IMR-90 (cell line): Measurements from ENCODE around the gene AMOTL2. TPM values are rescaled to one million over a fixed set of nuclear protein-coding genes. Genes with fewer than 3 reads are reported as not detected.

ENCODE experiments used
- ATAC-seq: fragments of 200-7000 bp; cut with Tn5 transposase; 2 replicates; pipeline ENCODE4 v1.9.1; 2020; ENCODE audit warnings: low read depth, mild to moderate bottlenecking, moderate library complexity
- BruUV-seq: library from RNA; stranded (reverse); fragments of 400-500 nt; replicated peaks from 2 replicates; lab custom pipeline; 2021; lab: Mats Ljungman, UMichigan
- CTCF ChIA-PET: fragments of 300-600 bp; formaldehyde crosslinking; extraction: SDS; loops from one replicate; lab custom pipeline; 2021; ENCODE audit warnings: antibody characterized with exemption; lab: Yijun Ruan, JAX
- POLR2A ChIA-PET: fragments of 300-600 bp; sonication (Branson Sonifier 250); formaldehyde crosslinking; loops from one replicate; lab custom pipeline; 2022; ENCODE audit warnings: antibody characterized with exemption; ENCODE audit not compliant: unreplicated experiment; lab: Charles Lee
- DNase-seq: peaks from one replicate; pipeline ENCODE4 v3.0.0; 2013
- H2AFZ ChIP-seq: replicated peaks from 2 replicates; pipeline ENCODE3; 2013; ENCODE audit warnings: low read length, mild to moderate bottlenecking; ENCODE audit not compliant: poor library complexity
- H2AK5ac ChIP-seq: 2 replicates; pipeline ENCODE4 v1.6.1; 2013; ENCODE audit warnings: low read depth, low read length, inconsistent platforms
- H2AK9ac ChIP-seq: replicated peaks from 2 replicates; pipeline ENCODE3; 2013; ENCODE audit warnings: mild to moderate bottlenecking, low read depth, low read length, moderate library complexity; ENCODE audit not compliant: poor library complexity
- H2BK120ac ChIP-seq: 2 replicates; pipeline ENCODE4 v1.6.1; 2013; ENCODE audit warnings: low read depth, low read length, inconsistent platforms
- H2BK15ac ChIP-seq: 3 replicates; pipeline ENCODE4 v1.6.1; 2013; ENCODE audit warnings: low read depth, low read length, inconsistent platforms
- H2BK20ac ChIP-seq: 2 replicates; pipeline ENCODE4 v1.6.1; 2013; ENCODE audit warnings: low read depth, mild to moderate bottlenecking, inconsistent platforms, low read length, moderate library complexity
- H2BK5ac ChIP-seq: 2 replicates; pipeline ENCODE4 v1.6.1; 2013; ENCODE audit warnings: mild to moderate bottlenecking, low read depth, low read length, inconsistent platforms; ENCODE audit not compliant: poor library complexity, severe bottlenecking
- H3K14ac ChIP-seq: replicated peaks from 2 replicates; pipeline ENCODE4 v1.6.1; 2013; ENCODE audit warnings: low read depth, low read length, inconsistent platforms
- H3K18ac ChIP-seq: 2 replicates; pipeline ENCODE4 v1.6.1; 2013; ENCODE audit warnings: low read depth, low read length, control low read depth
- H3K23ac ChIP-seq: 2 replicates; pipeline ENCODE4 v1.6.1; 2013; ENCODE audit warnings: low read depth, low read length, inconsistent platforms
- H3K27ac ChIP-seq: 2 replicates; pipeline ENCODE4 v1.5.1; 2013; ENCODE audit warnings: mild to moderate bottlenecking, control low read depth, low read length; ENCODE audit not compliant: insufficient read depth
- H3K27me3 ChIP-seq: 2 replicates; pipeline ENCODE4 v1.6.1; 2013; ENCODE audit warnings: low read length; ENCODE audit not compliant: control insufficient read depth, insufficient read depth
- H3K36me3 ChIP-seq: 2 replicates; pipeline ENCODE4 v1.6.1; 2013; ENCODE audit warnings: low read length, mixed read lengths; ENCODE audit not compliant: control insufficient read depth, insufficient read depth
- H3K4ac ChIP-seq: 2 replicates; pipeline ENCODE4 v1.6.1; 2013; ENCODE audit warnings: low read depth, low read length, inconsistent platforms
- H3K4me1 ChIP-seq: 2 replicates; pipeline ENCODE4 v1.6.1; 2013; ENCODE audit warnings: low read length, mixed read lengths; ENCODE audit not compliant: control insufficient read depth, insufficient read depth
- H3K4me2 ChIP-seq: 2 replicates; pipeline ENCODE4 v1.6.1; 2013; ENCODE audit warnings: low read depth, mild to moderate bottlenecking, control low read depth, low read length, moderate library complexity
- H3K4me3 ChIP-seq: 2 replicates; pipeline ENCODE4 v1.5.1; 2013; ENCODE audit warnings: low read depth, mild to moderate bottlenecking, control low read depth, low read length, moderate library complexity; ENCODE audit not compliant: insufficient read depth
- H3K56ac ChIP-seq: 2 replicates; pipeline ENCODE4 v1.6.1; 2013; ENCODE audit warnings: low read length, inconsistent platforms; ENCODE audit not compliant: insufficient read depth; ENCODE audit errors: extremely low read depth
- H3K79me1 ChIP-seq, 2 experiments: 2 replicates each; pipeline ENCODE4 v1.6.1; 2013; ENCODE audit warnings: low read length in 2 of 2, inconsistent platforms in 1 of 2, low read depth in 1 of 2
- H3K9ac ChIP-seq: 2 replicates; pipeline ENCODE4 v1.6.1; 2013; ENCODE audit warnings: low read depth, low read length, control low read depth
- H3K9me1 ChIP-seq: 2 replicates; pipeline ENCODE4 v1.6.1; 2013; ENCODE audit warnings: low read length, inconsistent platforms; ENCODE audit not compliant: insufficient read depth
- H3K9me3 ChIP-seq: 2 replicates; pipeline ENCODE4 v1.6.1; 2013; ENCODE audit warnings: low read length; ENCODE audit not compliant: control insufficient read depth, insufficient read depth
- H4K20me1 ChIP-seq: 2 replicates; pipeline ENCODE4 v1.6.1; 2013; ENCODE audit warnings: low read length, inconsistent platforms; ENCODE audit not compliant: insufficient read depth
- H4K5ac ChIP-seq: 2 replicates; pipeline ENCODE4 v1.6.1; 2013; ENCODE audit warnings: mild to moderate bottlenecking, low read depth, low read length, control low read depth
- H4K8ac ChIP-seq, 2 experiments: 2 replicates each; pipeline ENCODE4 v1.6.1; 2013; ENCODE audit warnings: low read depth in 2 of 2, low read length in 2 of 2, control low read depth in 1 of 2, inconsistent platforms in 1 of 2
- H4K91ac ChIP-seq: 2 replicates; pipeline ENCODE4 v1.6.1; 2013; ENCODE audit warnings: low read depth, low read length, inconsistent platforms; ENCODE audit not compliant: insufficient read depth
- BHLHE40 ChIP-seq: fragments of 150-350 bp; IDR thresholded peaks from 2 replicates; pipeline ENCODE4 v1.6.1; 2016; ENCODE audit warnings: mild to moderate bottlenecking, low read depth, low read length
- CEBPB ChIP-seq: IDR thresholded peaks from 2 replicates; pipeline ENCODE4 v1.6.1; 2012; ENCODE audit warnings: low read depth, low read length, improper control_type of control experiment
- CHD1 ChIP-seq: IDR thresholded peaks from 2 replicates; pipeline ENCODE4 v1.6.1; 2012; ENCODE audit warnings: low read depth, low read length, improper control_type of control experiment
- CTCF ChIP-seq: conservative IDR thresholded peaks from 2 replicates; pipeline ENCODE4 v1.5.1; 2012; ENCODE audit warnings: mild to moderate bottlenecking, low read depth, low read length, improper control_type of control experiment
- FOS ChIP-seq: fragments of 150-350 bp; IDR thresholded peaks from 2 replicates; pipeline ENCODE4 v1.6.1; 2016; ENCODE audit warnings: low read depth, low read length
- MAFK ChIP-seq: IDR thresholded peaks from 2 replicates; pipeline ENCODE4 v1.6.1; 2012; ENCODE audit warnings: low read depth, low read length, improper control_type of control experiment
- MAZ ChIP-seq: IDR thresholded peaks from 2 replicates; pipeline ENCODE4 v1.6.1; 2012; ENCODE audit warnings: low read depth, mild to moderate bottlenecking, low read length, improper control_type of control experiment, moderate library complexity, borderline replicate concordance
- MXI1 ChIP-seq: IDR thresholded peaks from 2 replicates; pipeline ENCODE4 v1.6.1; 2012; ENCODE audit warnings: low read depth, mild to moderate bottlenecking, low read length, moderate library complexity, borderline replicate concordance
- NFE2L2 ChIP-seq: fragments of 150-350 bp; IDR thresholded peaks from 2 replicates; pipeline ENCODE4 v1.6.1; 2016; ENCODE audit warnings: low read depth, mild to moderate bottlenecking, low read length
- POLR2A ChIP-seq: IDR thresholded peaks from 2 replicates; pipeline ENCODE4 v1.6.1; 2012; ENCODE audit warnings: mild to moderate bottlenecking, low read depth, low read length
- RAD21 ChIP-seq: IDR thresholded peaks from 2 replicates; pipeline ENCODE4 v1.6.1; 2012; ENCODE audit warnings: low read length, improper control_type of control experiment
- RCOR1 ChIP-seq: IDR thresholded peaks from 2 replicates; pipeline ENCODE4 v1.6.1; 2012; ENCODE audit warnings: mild to moderate bottlenecking, low read length, improper control_type of control experiment; ENCODE audit not compliant: insufficient replicate concordance
- RFX5 ChIP-seq: IDR thresholded peaks from 2 replicates; pipeline ENCODE4 v1.8.0; 2012; ENCODE audit warnings: low read depth, mild to moderate bottlenecking, low read length, moderate library complexity
- SMC3 ChIP-seq: fragments of 150-350 bp; IDR thresholded peaks from 2 replicates; pipeline ENCODE4 v1.6.1; 2016; ENCODE audit warnings: low read depth, mild to moderate bottlenecking, antibody characterized with exemption, low read length, moderate library complexity
- USF2 ChIP-seq: fragments of 150-350 bp; IDR thresholded peaks from 2 replicates; pipeline ENCODE4 v1.6.1; 2017; ENCODE audit warnings: mild to moderate bottlenecking, antibody characterized with exemption, low read length, low read depth
- WGBS, 2 experiments: methylation state at CpG; one replicate each; pipeline versions ENCODE4 v1.1.5 to v1.1.7; 2013; ENCODE audit warnings: missing lambda C conversion rate in 2 of 2; ENCODE audit not compliant: insufficient read length in 1 of 2; ENCODE audit errors: extremely low coverage in 2 of 2; 5-methylcytosine and 5-hydroxymethylcytosine counted together
- dilution Hi-C: fragments of 300-500 bp; cut with HindIII; formaldehyde crosslinking; loops from one replicate; pipeline ENCODE4 v1.14.3; 2018; ENCODE audit warnings: low sequenced_read_pairs; ENCODE audit not compliant: unreplicated experiment
- in situ Hi-C: fragments of 300-500 bp; cut with MboI; formaldehyde crosslinking; loops from 3 replicates; pipeline ENCODE4 v1.14.3; 2019; ENCODE audit warnings: low sequenced_read_pairs, inconsistent platforms, mixed read lengths
- intact Hi-C: fragments of 100-400 bp; cut with micrococcal nuclease; formaldehyde crosslinking; loops from 2 replicates; pipeline ENCODE4 v1.10.0; 2022
- polyA plus RNA-seq, 3 experiments: library from polyadenylated mRNA; depleted of rRNA; stranded (reverse); fragments of >200 nt; gene quantifications; 2 replicates each; pipeline ENCODE4 v1.2.3, GENCODE V29; 2012; ENCODE audit warnings: low replicate concordance in 1 of 3
- total RNA-seq: library from RNA; depleted of rRNA; stranded (reverse); fragments of >200 nt; gene quantifications from 2 replicates; pipeline ENCODE4 v1.2.3, GENCODE V29; 2012
- TF ChIP-seq, protein P1 (sequence below): fragments of 150-350 bp; IDR thresholded peaks from 2 replicates; pipeline ENCODE4 v1.6.1; 2016; ENCODE audit warnings: low read depth, mild to moderate bottlenecking, low read length, moderate library complexity, borderline replicate concordance

Gene AMOTL2
- total and polyA plus RNA-seq, 2 of the 4 experiments (the other 2 are of a cell fraction) = 162 to 176 TPM

DNA sequence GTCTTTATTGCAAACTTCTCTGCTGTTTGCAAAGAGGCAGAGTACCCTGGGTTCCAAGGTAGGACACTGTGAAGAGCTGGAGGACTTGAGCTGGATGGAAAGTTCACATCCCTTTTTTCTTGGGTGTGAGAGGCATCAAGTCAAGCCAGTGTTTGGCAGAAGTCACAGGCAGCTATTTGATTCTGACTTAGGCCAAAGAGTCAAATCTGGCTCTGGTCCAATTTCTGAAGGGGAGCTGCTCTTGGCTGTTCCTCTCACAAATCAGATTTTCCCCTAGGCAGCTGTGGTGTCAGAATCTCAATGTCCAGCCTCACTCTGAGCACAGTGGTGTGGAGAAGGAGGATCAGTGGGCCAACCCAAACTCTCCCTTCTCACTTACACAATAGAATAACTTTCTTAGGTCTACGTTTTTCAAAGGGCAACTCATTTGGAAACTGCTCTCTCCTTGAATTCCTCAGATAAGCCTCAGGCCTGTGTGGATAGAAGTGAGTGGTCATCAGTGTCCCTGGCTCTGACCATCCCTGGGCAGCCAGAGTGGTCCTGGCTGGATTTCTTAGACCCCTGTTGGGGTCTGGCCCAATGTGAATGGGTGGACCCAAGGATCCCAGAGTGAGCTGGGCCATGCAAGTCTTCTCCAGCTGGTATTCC is 18.2 kb upstream of the AMOTL2 start:
- in situ Hi-C loops = no loop called here
- peaks cover 3% of the 10 kb centered on the region; the same call in 1 of the 2 replicates for H3K4me1 ChIP-seq
- peaks cover 5% of the 10 kb centered on the region for H3K9me3 ChIP-seq
- no peak overlapping the region for H2BK20ac ChIP-seq
- ChIA-PET CTCF (interaction anchor here (0.6 to 0.8 kb wide), 2 partner anchors 11 to 1847 kb away, joined by 3 to 4 read pairs; no protein-coding TSS in a partner anchor), POLR2A (no interaction called here)
- peak overlapping the region; percentile 16; the same call in 1 of the 2 replicates for H3K14ac ChIP-seq
- no peak overlapping the region for H4K91ac ChIP-seq
- no peak overlapping the region for H4K8ac ChIP-seq
- no peak for TF ChIP-seq NFE2L2
- no peak for TF ChIP-seq SMC3
- no peak for TF ChIP-seq RAD21
- TF ChIP-seq CEBPB = no peak
- TF ChIP-seq, protein P1, sequence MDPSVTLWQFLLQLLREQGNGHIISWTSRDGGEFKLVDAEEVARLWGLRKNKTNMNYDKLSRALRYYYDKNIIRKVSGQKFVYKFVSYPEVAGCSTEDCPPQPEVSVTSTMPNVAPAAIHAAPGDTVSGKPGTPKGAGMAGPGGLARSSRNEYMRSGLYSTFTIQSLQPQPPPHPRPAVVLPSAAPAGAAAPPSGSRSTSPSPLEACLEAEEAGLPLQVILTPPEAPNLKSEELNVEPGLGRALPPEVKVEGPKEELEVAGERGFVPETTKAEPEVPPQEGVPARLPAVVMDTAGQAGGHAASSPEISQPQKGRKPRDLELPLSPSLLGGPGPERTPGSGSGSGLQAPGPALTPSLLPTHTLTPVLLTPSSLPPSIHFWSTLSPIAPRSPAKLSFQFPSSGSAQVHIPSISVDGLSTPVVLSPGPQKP = no peak
- TF ChIP-seq RCOR1 = no peak
- no peak for TF ChIP-seq MXI1
- no peak for TF ChIP-seq FOS
- no peak for TF ChIP-seq USF2
- no peak for TF ChIP-seq MAFK
- no peak for TF ChIP-seq RFX5
- no peak for TF ChIP-seq CHD1
- TF ChIP-seq MAZ = no peak
- TF ChIP-seq POLR2A = no peak
- no peak for TF ChIP-seq BHLHE40
- no peak for TF ChIP-seq CTCF
- no peak overlapping the region for H3K56ac ChIP-seq
- no peak overlapping the region for H3K4me2 ChIP-seq
- H2AK9ac ChIP-seq = no peak overlapping the region
- H3K9ac ChIP-seq = no peak overlapping the region
- no peaks in the 10 kb centered on the region for H4K20me1 ChIP-seq
- H2BK15ac ChIP-seq = no peak overlapping the region
- no peaks in the 10 kb centered on the region for H3K79me1 ChIP-seq
- no peak overlapping the region for H3K4ac ChIP-seq
- H3K9me1 ChIP-seq = no peaks in the 10 kb centered on the region; the same call in 1 of the 2 replicates
- H3K23ac ChIP-seq = no peak overlapping the region
- H4K5ac ChIP-seq = no peak overlapping the region
- no peak overlapping the region for H3K18ac ChIP-seq
- no peaks in the 10 kb centered on the region; the same call in 1 of the 2 replicates for H3K27me3 ChIP-seq
- no peak overlapping the region for H2AK5ac ChIP-seq
- peak; percentile 34 for DNase-seq
- intact Hi-C loops = no loop called here
- BruUV-seq = no TSS peak
- WGBS, 2 experiments = no CpG with 5 or more reads among the region's 1 CpG
- no peak overlapping the region for H2BK5ac ChIP-seq
- H2AFZ ChIP-seq = peak overlapping the region; percentile 52
- no peak overlapping the region for H3K27ac ChIP-seq
- no peak overlapping the region for H2BK120ac ChIP-seq
- ATAC-seq = no peak
- H3K36me3 ChIP-seq = no peaks in the 10 kb centered on the region
- H3K4me3 ChIP-seq = no peak overlapping the region
- dilution Hi-C loops = no loop called here
